ENCODE measurements around the gene OTOGL. TPM values are rescaled to one million over a fixed set of nuclear protein-coding genes. Genes with fewer than 3 reads are reported as not detected.

OTOGL gene
- total RNA-seq, 1 donor from 2014 or later = 0.51 TPM

GRCh38 chr12:80325167-80325959 lies 226.0 kb downstream of the OTOGL start:
- H3K27me3 Mint-ChIP-seq (ENCODE audit: low read depth) = no peaks in the 10 kb centered on the region
- no peak overlapping the region for H3K4me3 Mint-ChIP-seq
- H3K4me1 Mint-ChIP-seq = peaks cover 21% of the 10 kb centered on the region
- H3K27ac Mint-ChIP-seq = no peak overlapping the region
- no peak for TF ChIP-seq CTCF (IDR thresholded peaks at IDR 0.05; ENCODE audit: unreplicated experiment)
- no peaks in the 10 kb centered on the region for H3K9me3 Mint-ChIP-seq
- no peak for DNase-seq (ENCODE audit: low spot score in 2 of 2, unreplicated experiment in 2 of 2)
- H3K36me3 Mint-ChIP-seq = no peaks in the 10 kb centered on the region

- no peak overlapping the region for H3K27ac Mint-ChIP-seq
- no peaks in the 10 kb centered on the region for H3K36me3 Mint-ChIP-seq
- TF ChIP-seq CTCF (IDR thresholded peaks at IDR 0.05; ENCODE audit: unreplicated experiment) = no peak
- no peaks in the 10 kb centered on the region for H3K4me1 Mint-ChIP-seq
- no peaks in the 10 kb centered on the region for H3K27me3 Mint-ChIP-seq (ENCODE audit: low read depth)
- H3K4me3 Mint-ChIP-seq = no peak overlapping the region
- DNase-seq (ENCODE audit: low spot score in 2 of 2, unreplicated experiment in 2 of 2) = no peak
- no peaks in the 10 kb centered on the region for H3K9me3 Mint-ChIP-seq
Observed at GRCh38 chr12:80332827-80333226, 233.5 kb downstream of the OTOGL start.

GRCh38 chr12:80352474-80352873 lies 253.1 kb downstream of the OTOGL start:
- TF ChIP-seq CTCF (IDR thresholded peaks at IDR 0.05; ENCODE audit: unreplicated experiment) = no peak
- no peak for DNase-seq (ENCODE audit: low spot score in 2 of 2, unreplicated experiment in 2 of 2)
- H3K27ac Mint-ChIP-seq = no peak overlapping the region
- no peak overlapping the region for H3K4me3 Mint-ChIP-seq
- H3K27me3 Mint-ChIP-seq (ENCODE audit: low read depth) = no peaks in the 10 kb centered on the region
- H3K36me3 Mint-ChIP-seq = no peaks in the 10 kb centered on the region
- peaks cover 4% of the 10 kb centered on the region for H3K9me3 Mint-ChIP-seq
- H3K4me1 Mint-ChIP-seq = no peaks in the 10 kb centered on the region

- H3K27ac Mint-ChIP-seq = no peak overlapping the region
- no peaks in the 10 kb centered on the region for H3K4me1 Mint-ChIP-seq
- H3K27me3 Mint-ChIP-seq (ENCODE audit: low read depth) = no peaks in the 10 kb centered on the region
- no peak for TF ChIP-seq CTCF (IDR thresholded peaks at IDR 0.05; ENCODE audit: unreplicated experiment)
- no peaks in the 10 kb centered on the region for H3K36me3 Mint-ChIP-seq
- no peak overlapping the region for H3K4me3 Mint-ChIP-seq
- no peaks in the 10 kb centered on the region for H3K9me3 Mint-ChIP-seq
- DNase-seq (ENCODE audit: low spot score in 2 of 2, unreplicated experiment in 2 of 2) = no peak
Observed at GRCh38 chr12:80353254-80353653, 253.9 kb downstream of the OTOGL start.

GRCh38 chr12:80356097-80356496 lies 256.8 kb downstream of the OTOGL start:
- Mint-ChIP-seq H3K27me3 (ENCODE audit: low read depth) (no peaks in the 10 kb centered on the region), H3K4me1 (no peaks in the 10 kb centered on the region), H3K9me3 (peaks cover 2% of the 10 kb centered on the region), H3K36me3 (no peaks in the 10 kb centered on the region), H3K4me3 (no peak overlapping the region), H3K27ac (no peak overlapping the region)
- DNase-seq (ENCODE audit: low spot score in 2 of 2, unreplicated experiment in 2 of 2) = no peak
- no peak for TF ChIP-seq CTCF (IDR thresholded peaks at IDR 0.05; ENCODE audit: unreplicated experiment)

Measured in mesothelial cell of epicardium (in vitro differentiated cells).